Right lung (tissue), 5 donors: Measurements from ENCODE around the gene DNAJC15. TPM values are rescaled to one million over a fixed set of nuclear protein-coding genes. Genes with fewer than 3 reads are reported as not detected.

Experiments
- DNase-seq, 2 donors: peaks; one replicate each; pipeline ENCODE4 v3.0.0-alpha.2; 2013
- polyA plus RNA-seq, 5 donors: library from polyadenylated mRNA; unstranded; fragments of 120-200 nt; gene quantifications; one replicate each; pipeline versions ENCODE4 v1.2.1 to v1.2.3, GENCODE V29; 2013; ENCODE audit warnings: inconsistent platforms in 1 of 5, low replicate concordance in 1 of 5; ENCODE audit not compliant: insufficient read length in 5 of 5, insufficient read depth in 1 of 5

Gene DNAJC15
- polyA plus RNA-seq, 5 donors: 14.1 to 29.9 (median 23.1) TPM

GRCh38 chr13:43150369-43151207, 127.2 kb downstream of the DNAJC15 start:
- DNase-seq: no peak

- DNase-seq: no peak
Measured at GRCh38 chr13:43153436-43154090, 130.2 kb downstream of the DNAJC15 start.

GRCh38 chr13:43154156-43154651, 130.8 kb downstream of the DNAJC15 start:
- no peak for DNase-seq

- DNase-seq: no peak
Measured at GRCh38 chr13:43154839-43155238, 131.5 kb downstream of the DNAJC15 start.

- no peak for DNase-seq
Measured at GRCh38 chr13:43156916-43157315, 133.5 kb downstream of the DNAJC15 start.

- DNase-seq: no peak
Measured at GRCh38 chr13:43157796-43158195, 134.4 kb downstream of the DNAJC15 start.

GRCh38 chr13:43158516-43158915, 135.1 kb downstream of the DNAJC15 start:
- DNase-seq: no peak

GRCh38 chr13:43159026-43159461, 135.7 kb downstream of the DNAJC15 start:
- DNase-seq: peak; percentile 19 to 29

Other genes starting within 250 kb of the DNAJC15 start
- gene FAM216B, start 242.0 kb upstream of the DNAJC15 start, polyA plus RNA-seq: 10 to 100 TPM in 4 of 5 donors, 1 to 10 TPM in 1; 2.4 to 17.6 (median 11.4) TPM
- gene EPSTI1, start 31.3 kb upstream of the DNAJC15 start, polyA plus RNA-seq: 10 to 100 TPM; 10.8 to 15.8 (median 12.9) TPM